ENCODE measurements around the gene CADM3.

DNA sequence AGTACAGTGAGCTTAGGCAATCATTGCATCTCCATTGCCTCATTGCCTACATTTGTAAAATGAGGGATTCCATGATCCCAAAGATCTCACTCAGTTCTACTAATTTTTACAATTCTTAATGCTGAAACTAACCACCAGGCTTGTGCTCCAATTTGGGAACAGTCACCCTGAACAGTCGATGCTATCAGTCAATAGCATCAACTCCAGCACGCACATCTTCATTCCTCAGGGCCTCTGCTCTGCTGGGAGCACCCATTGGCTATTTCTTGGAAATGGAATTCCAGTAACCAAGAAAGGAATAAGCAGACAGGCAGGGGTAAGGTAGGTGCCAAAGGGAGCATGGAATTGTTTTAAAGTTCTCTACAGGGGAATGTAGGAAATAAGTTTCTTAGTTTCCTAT is 19.0 kb downstream of the CADM3 start:
- TF ChIP-seq POLR2AphosphoS5 (IDR thresholded peaks at IDR 0.05; ENCODE audit: borderline replicate concordance, low read depth, low read length) (no peak), EZH2 (IDR thresholded peaks at IDR 0.05) (no peak)

Measured in SK-N-MC (cell line).